ENCODE measurements around the gene LRCH1. TPM values are rescaled to one million over a fixed set of nuclear protein-coding genes. Genes with fewer than 3 reads are reported as not detected.
"Not testable (repeated sequence)": the region's sequence is repeated elsewhere in the genome, so short reads cannot be mapped to it uniquely, and the experiment has no call there.

Gene LRCH1
- total and polyA plus RNA-seq, 8 donors = 16.1 to 30.5 (median 26.8) TPM

- no peak for TF ChIP-seq CTCF (IDR thresholded peaks at IDR 0.05)
- ATAC-seq = no peak
- H3K4me3 ChIP-seq = no peak overlapping the region
- no peaks in the 10 kb centered on the region for H3K4me1 ChIP-seq
- no peaks in the 10 kb centered on the region for H3K27me3 ChIP-seq
- intact Hi-C loops (cut with DNase I) = no loop called here
- H3K9me3 ChIP-seq = no peaks in the 10 kb centered on the region
- H3K36me3 ChIP-seq = no peaks in the 10 kb centered on the region
- no peak for DNase-seq
- H3K27ac ChIP-seq = no peak overlapping the region
These were observed 37.2 kb upstream of the LRCH1 start for GRCh38 chr13:46515803-46516202.

- no peak overlapping the region for H3K27ac ChIP-seq
- ATAC-seq = peak; percentile 66
- no peak for TF ChIP-seq CTCF (IDR thresholded peaks at IDR 0.05)
- no peaks in the 10 kb centered on the region for H3K4me1 ChIP-seq
- no peaks in the 10 kb centered on the region for H3K27me3 ChIP-seq
- H3K9me3 ChIP-seq = no peaks in the 10 kb centered on the region
- H3K4me3 ChIP-seq = no peak overlapping the region
- intact Hi-C loops (cut with DNase I) = no loop called here
- no peak for DNase-seq
- no peaks in the 10 kb centered on the region for H3K36me3 ChIP-seq
These were observed 36.2 kb upstream of the LRCH1 start for GRCh38 chr13:46516599-46517338.

- H3K27me3 ChIP-seq; H3K4me3 ChIP-seq; H3K9me3 ChIP-seq; H3K36me3 ChIP-seq; H3K4me1 ChIP-seq; DNase-seq; intact Hi-C loops (cut with DNase I); H3K27ac ChIP-seq: not testable (repeated sequence)
- peak; percentile 18 for ATAC-seq
These were observed 35.2 kb upstream of the LRCH1 start for GRCh38 chr13:46517748-46518147.

GRCh38 chr13:46519182-46519581 is 33.8 kb upstream of the LRCH1 start:
- intact Hi-C loops (cut with DNase I) = no loop called here
- H3K27ac ChIP-seq = no peak overlapping the region
- peaks cover 0 to 3% of the 10 kb centered on the region in 2 donors for H3K4me1 ChIP-seq
- ATAC-seq = no peak
- DNase-seq = no peak
- no peaks in the 10 kb centered on the region for H3K9me3 ChIP-seq
- H3K4me3 ChIP-seq = no peak overlapping the region
- no peaks in the 10 kb centered on the region for H3K36me3 ChIP-seq
- H3K27me3 ChIP-seq = no peaks in the 10 kb centered on the region
- no peak for TF ChIP-seq CTCF (IDR thresholded peaks at IDR 0.05)

GRCh38 chr13:46520166-46520565 is 32.8 kb upstream of the LRCH1 start:
- DNase-seq (no peak), ATAC-seq (no peak)
- H3K27ac ChIP-seq = no peak overlapping the region
- no peaks in the 10 kb centered on the region for H3K9me3 ChIP-seq
- no peaks in the 10 kb centered on the region for H3K36me3 ChIP-seq
- H3K27me3 ChIP-seq = no peaks in the 10 kb centered on the region
- no peak overlapping the region for H3K4me3 ChIP-seq
- H3K4me1 ChIP-seq = peaks cover 0 to 3% of the 10 kb centered on the region in 2 donors
- TF ChIP-seq CTCF (IDR thresholded peaks at IDR 0.05) = no peak
- intact Hi-C loops (cut with DNase I) = no loop called here

- Histone ChIP-seq H3K4me3 (no peak overlapping the region), H3K4me1 (peaks cover 0 to 3% of the 10 kb centered on the region in 2 donors), H3K27ac (no peak overlapping the region), H3K9me3 (no peaks in the 10 kb centered on the region), H3K27me3 (no peaks in the 10 kb centered on the region), H3K36me3 (no peaks in the 10 kb centered on the region)
- intact Hi-C loops (cut with DNase I) = no loop called here
- DNase-seq (no peak), ATAC-seq (no peak)
- TF ChIP-seq CTCF (IDR thresholded peaks at IDR 0.05) = no peak
These were observed 31.5 kb upstream of the LRCH1 start for GRCh38 chr13:46521486-46521885.

All from left lung (tissue), 10 donors.